Activated CD8-positive, alpha-beta memory T cell treated with anti-CD3 and anti-CD28 coated beads, Interleukin-2, amount 50 U/mL, for 4 hours (primary cell): ENCODE results near the gene COQ9.
"Not testable (repeated sequence)": the region's sequence is repeated elsewhere in the genome, so short reads cannot be mapped to it uniquely, and the experiment has no call there.

Experiments used
- DNase-seq: peaks from one replicate; pipeline ENCODE4 v3.0.0-alpha.2; 2020

COQ9 gene, protein sequence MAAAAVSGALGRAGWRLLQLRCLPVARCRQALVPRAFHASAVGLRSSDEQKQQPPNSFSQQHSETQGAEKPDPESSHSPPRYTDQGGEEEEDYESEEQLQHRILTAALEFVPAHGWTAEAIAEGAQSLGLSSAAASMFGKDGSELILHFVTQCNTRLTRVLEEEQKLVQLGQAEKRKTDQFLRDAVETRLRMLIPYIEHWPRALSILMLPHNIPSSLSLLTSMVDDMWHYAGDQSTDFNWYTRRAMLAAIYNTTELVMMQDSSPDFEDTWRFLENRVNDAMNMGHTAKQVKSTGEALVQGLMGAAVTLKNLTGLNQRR

GRCh38 chr16:57447186-57447962, at the start of gene COQ9, which contains the start of gene CIAPIN1:
TSS of gene COQ9 (plus strand) at chr16:57447479. CDS start at chr16:57447506, 27 bp downstream.
TSS of gene CIAPIN1 (minus strand) at chr16:57447385. CDS start at chr16:57440928, 6,457 bp downstream.
- DNase-seq = peak; percentile 95

DNA sequence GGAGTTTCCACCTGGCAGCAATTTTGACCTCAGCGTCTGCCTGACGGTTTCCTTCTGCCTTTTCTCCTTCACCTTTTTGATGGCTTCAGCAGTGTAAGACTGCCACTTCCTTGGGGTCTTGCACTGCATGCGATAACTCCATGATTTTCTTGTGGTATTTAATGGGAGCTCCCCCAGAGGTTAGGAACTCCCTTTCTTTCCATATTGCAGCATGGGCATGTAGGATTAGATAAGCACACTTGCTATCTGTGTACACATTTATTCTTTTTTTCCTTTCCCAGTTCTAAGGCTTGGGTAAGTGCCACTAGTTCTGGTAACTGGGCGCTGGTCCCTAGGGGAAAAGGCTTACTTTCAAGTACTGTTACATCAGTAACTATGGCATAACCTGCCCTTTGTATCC, 49.8 kb upstream of the COQ9 start:
- not testable (repeated sequence) for DNase-seq

DNA sequence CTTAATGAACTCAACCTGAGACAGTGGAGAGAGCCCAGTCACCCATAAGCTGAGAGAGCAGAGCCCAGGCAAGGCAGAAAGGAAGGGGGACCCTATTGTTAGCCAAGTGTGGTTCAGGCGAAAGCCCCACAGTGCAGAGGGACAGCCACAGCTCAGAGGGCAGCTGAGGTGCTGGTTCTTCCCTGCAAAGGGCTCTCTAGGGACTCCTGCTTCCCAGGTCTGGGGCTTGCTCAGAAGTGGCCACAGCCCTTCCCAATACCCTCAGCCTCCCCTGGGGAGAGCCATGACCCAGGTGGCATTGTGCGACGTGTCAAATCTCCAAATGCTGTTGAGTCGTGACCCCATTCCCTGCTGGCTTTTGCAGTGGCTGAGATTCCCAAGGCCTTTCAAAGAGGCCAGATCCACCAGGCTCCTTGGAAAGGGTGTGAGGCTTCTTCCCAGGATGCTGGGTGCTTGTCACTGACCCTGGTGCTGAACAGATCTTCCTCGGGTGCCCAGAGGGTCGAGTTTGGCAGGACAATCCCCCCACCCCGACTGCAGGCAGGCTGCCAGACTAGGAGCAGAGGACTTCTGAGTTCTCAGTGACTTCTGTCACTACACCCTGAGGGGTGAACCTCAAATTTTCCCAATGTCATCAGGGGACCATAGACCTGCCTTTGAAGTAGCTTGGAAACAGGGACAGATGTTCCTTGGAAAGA, 45.2 kb upstream of the COQ9 start:
- DNase-seq = no peak

DNA sequence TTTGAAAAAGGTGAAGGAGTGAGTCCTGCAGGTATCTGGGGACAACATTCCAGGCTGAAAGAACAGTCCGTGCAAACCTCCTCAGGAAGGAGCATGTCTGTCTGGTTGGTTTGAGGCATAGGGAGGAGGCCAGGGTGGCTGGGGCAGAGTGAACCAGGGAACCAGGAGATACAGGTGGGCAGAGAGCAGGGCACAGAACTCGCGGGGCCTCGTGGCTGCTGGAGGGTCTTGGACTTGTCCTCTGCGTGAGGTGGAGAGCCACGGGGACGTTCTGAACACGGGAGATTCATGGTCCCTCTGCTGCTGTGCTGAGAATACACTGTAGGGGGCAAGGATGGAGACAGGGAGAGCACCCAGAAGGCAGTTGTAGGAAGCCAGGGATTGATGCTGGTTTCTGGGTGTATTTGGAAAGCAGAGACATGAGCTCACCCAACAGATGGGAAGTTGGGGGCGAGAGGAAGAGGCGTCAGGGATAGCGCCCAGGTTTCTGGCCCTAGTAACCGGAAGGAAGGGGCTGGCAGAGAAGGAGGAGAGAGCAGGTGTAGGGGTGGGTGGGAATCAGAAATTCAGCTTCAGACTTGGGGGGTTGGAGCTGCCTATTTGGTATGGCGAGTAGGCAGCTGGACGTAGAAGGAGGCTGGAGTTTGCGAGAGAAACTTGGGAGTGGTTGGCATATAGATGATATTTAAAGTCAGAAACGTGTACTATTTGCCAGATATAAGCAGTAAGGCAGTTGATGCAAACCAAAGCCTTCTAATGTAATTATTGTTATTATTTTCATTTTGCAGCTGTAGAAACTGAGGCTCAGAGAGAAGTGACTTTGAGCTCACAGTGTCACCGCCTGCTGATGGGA, 43.1 kb upstream of the COQ9 start, which contains the start of gene CCL17:
TSS of gene CCL17 (plus strand) at position 803 of the 853 bp plus-strand sequence. CDS start 9,166 bp downstream, outside the sequence.
- DNase-seq = no peak

DNA sequence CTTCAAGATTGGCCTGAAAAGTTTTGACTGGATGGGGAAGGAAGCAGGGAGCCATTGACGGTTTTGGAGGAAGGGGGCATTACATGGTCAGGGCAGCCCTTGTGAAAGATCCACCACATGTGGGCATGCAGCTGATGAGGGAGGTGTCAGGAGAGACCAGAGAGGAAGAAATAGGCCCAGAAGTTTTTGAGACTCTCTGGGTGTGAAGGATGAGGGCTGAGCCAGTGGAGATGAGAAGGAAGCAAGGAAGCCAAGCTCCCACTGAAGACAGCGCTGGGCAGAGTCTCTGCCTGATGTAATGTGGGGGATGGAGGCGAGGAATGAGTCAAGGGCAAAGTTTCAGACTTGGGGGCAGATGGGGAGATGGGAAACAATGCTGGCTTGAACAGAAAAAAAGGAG, 42.2 kb upstream of the COQ9 start:
- DNase-seq = no peak

GRCh38 chr16:57406881-57407280, 40.4 kb upstream of the COQ9 start:
- DNase-seq = no peak

- DNase-seq = no peak
These were observed 39.5 kb upstream of the COQ9 start for GRCh38 chr16:57407521-57408353.

DNA sequence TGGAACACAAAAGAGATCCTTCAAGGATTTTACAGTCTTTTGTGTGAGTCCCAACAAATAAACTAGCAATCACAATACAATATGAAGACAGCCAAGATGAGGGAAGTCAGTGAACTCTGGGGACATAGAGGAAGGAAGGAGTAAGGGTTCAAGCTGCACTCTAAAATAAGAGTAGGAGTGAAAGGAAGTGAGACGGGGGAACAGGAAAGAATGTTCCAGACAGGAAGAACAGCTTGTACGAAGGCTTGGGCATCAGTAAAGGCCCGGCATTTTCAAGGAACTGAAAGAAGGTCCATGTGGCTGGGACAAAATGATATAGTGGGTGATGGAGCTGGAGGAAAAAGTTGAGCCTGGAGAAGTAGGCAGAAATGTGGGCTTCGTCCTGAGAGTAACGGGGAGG, 38.2 kb upstream of the COQ9 start:
- DNase-seq = no peak

DNA sequence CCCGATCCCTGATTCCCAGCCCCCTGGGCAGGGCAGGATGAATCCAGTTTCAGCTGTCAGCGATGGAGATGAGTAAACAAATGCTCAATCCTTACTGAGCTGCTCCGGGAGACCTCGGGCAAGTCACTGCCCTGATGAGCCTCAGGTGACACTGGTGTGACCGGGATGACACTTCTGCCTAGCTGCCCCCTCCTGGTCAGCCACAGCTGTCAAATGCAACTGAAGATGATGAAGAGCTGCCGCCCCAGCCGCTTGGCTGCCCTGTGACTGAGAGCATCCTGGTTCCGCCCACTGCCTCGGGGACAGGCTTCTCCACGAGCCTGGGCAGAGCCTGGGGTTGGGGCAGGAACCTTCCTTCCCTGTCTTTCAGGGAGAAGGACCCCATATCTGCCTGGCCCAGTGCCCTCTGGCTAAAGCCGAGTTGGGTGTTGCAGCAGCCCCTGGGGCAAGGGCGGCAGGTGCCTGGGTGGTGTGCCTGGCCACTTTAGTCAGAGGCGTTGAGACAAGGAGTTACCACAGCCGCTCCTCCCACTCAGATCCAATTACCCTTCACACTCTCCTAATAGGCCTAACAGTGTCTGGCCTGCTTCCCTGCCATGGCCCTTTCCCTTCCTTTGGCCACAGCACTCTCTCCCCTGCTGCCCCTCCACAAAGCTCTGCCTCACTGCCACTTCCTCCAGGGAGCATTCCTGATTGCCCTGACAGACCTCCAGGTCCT, 37.2 kb upstream of the COQ9 start:
- no peak for DNase-seq

- no peak for DNase-seq
These were observed 35.8 kb upstream of the COQ9 start for GRCh38 chr16:57411362-57411976.

GRCh38 chr16:57412584-57412983, 34.7 kb upstream of the COQ9 start:
- no peak for DNase-seq

DNA sequence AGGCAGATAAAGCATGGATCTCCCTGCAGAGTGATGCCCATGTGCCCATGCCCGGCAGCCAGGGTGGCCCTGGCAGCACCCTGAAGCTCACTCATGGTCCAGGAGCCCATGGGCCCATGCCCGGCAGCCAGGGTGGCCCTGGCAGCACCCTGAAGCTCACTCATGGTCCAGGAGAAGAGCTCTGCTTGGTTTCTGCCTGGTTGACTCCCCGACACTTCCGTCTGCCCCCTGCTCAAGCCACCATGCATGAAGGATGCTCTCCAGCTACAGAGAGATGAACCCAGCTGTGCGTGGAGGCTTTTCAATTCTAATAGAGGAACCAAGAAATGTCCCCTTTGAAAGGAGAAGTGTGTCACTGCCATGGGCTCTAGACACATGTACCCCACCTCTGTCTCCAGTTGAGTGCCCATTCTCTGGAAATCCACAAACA, 34.0 kb upstream of the COQ9 start:
- DNase-seq = no peak

GRCh38 chr16:57413733-57414132, 33.5 kb upstream of the COQ9 start:
- DNase-seq = no peak

- no peak for DNase-seq
These were observed 31.2 kb upstream of the COQ9 start for GRCh38 chr16:57416084-57416483.

GRCh38 chr16:57419506-57419905, 27.8 kb upstream of the COQ9 start:
- DNase-seq = no peak

- DNase-seq = no peak
These were observed 25.0 kb upstream of the COQ9 start for GRCh38 chr16:57422026-57422944.

GRCh38 chr16:57423152-57423551, 24.1 kb upstream of the COQ9 start:
- no peak for DNase-seq

DNA sequence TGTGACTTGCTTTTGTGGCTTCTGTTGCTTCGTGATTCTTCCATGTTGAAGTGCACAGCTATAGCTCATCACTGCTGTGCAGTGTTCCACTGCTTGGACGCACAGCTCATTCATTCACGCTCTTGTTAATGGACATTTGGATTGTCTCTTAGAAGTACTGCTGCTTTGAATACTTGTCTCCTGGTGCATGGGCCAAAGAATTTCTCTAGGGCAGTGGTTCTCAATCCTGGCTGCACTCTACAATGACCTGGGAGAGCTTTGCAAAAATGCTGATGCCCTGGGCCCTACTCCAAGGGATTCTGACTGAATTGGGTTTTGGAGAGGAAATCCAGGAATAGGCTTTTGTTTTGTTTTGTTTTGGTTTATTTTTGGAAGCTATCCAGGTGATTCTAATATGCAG, 22.7 kb upstream of the COQ9 start:
- no peak for DNase-seq

GRCh38 chr16:57426356-57426755, 20.9 kb upstream of the COQ9 start:
- no peak for DNase-seq
